PC-3 (cell line): Measurements from ENCODE around the gene FBXW7. TPM values are rescaled to one million over a fixed set of nuclear protein-coding genes. Genes with fewer than 3 reads are reported as not detected.

Experiments used
- ATAC-seq: fragments of 200-7000 bp; cut with Tn5 transposase; 2 replicates; pipeline ENCODE4 v1.9.1; 2020; ENCODE audit warnings: mild to moderate bottlenecking, moderate library complexity
- BruUV-seq: library from RNA; stranded (reverse); fragments of 400-500 nt; replicated peaks from 2 replicates; lab custom pipeline; 2021; lab: Mats Ljungman, UMichigan
- CTCF ChIA-PET: fragments of 300-600 bp; sonication (Branson Sonifier 250); formaldehyde crosslinking; loops from one replicate; lab custom pipeline; 2022; ENCODE audit warnings: antibody characterized with exemption; lab: Charles Lee
- POLR2A ChIA-PET: fragments of 300-600 bp; sonication (Branson Sonifier 250); formaldehyde crosslinking; loops from one replicate; lab custom pipeline; 2022; ENCODE audit warnings: antibody characterized with exemption; ENCODE audit not compliant: unreplicated experiment; lab: Charles Lee
- DNase-seq: peaks from one replicate; pipeline ENCODE4 v3.0.0-alpha.2; 2015
- H2AFZ ChIP-seq: fragments of 300-600 bp; sonication (generic); 2 replicates; pipeline ENCODE4 v1.6.0; 2016; ENCODE audit warnings: antibody characterized with exemption, low read length
- H3F3A ChIP-seq: fragments of 300-600 bp; sonication (generic); one replicate; pipeline ENCODE4 v1.6.0; 2017; ENCODE audit warnings: antibody characterized with exemption, low read length, control low read depth, mild to moderate bottlenecking; ENCODE audit not compliant: unreplicated experiment
- H3K27ac ChIP-seq: fragments of 300-600 bp; sonication (generic); 2 replicates; pipeline ENCODE4 v1.5.1; 2016; ENCODE audit warnings: mild to moderate bottlenecking, low read length
- H3K27me3 ChIP-seq: fragments of 300-600 bp; sonication (generic); 2 replicates; pipeline ENCODE4 v1.6.1; 2016; ENCODE audit warnings: low read length, mixed read lengths
- H3K36me3 ChIP-seq: fragments of 300-600 bp; sonication (generic); 2 replicates; pipeline ENCODE4 v1.6.1; 2016; ENCODE audit warnings: low read depth, mixed run types, low read length, mixed read lengths
- H3K4me1 ChIP-seq: fragments of 300-600 bp; sonication (generic); 2 replicates; pipeline ENCODE4 v1.5.1; 2016; ENCODE audit warnings: low read length; ENCODE audit not compliant: insufficient read depth
- H3K4me2 ChIP-seq: fragments of 300-600 bp; sonication (generic); 2 replicates; pipeline ENCODE4 v1.6.0; 2016; ENCODE audit warnings: low read length
- H3K4me3 ChIP-seq: fragments of 300-600 bp; sonication (generic); 2 replicates; pipeline ENCODE4 v1.5.1; 2016; ENCODE audit warnings: mild to moderate bottlenecking, low read length, mixed read lengths
- H3K79me2 ChIP-seq: fragments of 300-600 bp; sonication (generic); 2 replicates; pipeline ENCODE4 v1.6.1; 2017; ENCODE audit warnings: low read length, mixed read lengths
- H3K9ac ChIP-seq: fragments of 300-600 bp; sonication (generic); 2 replicates; pipeline ENCODE4 v1.6.0; 2016; ENCODE audit warnings: mild to moderate bottlenecking, low read length
- H3K9me2 ChIP-seq: fragments of 300-600 bp; sonication (generic); replicated peaks from 2 replicates; pipeline ENCODE4 v1.6.1; 2016; ENCODE audit warnings: mixed run types, low read length, mixed read lengths
- H3K9me3 ChIP-seq: fragments of 300-600 bp; sonication (generic); 2 replicates; pipeline ENCODE4 v1.6.1; 2016; ENCODE audit warnings: low read length, mixed read lengths
- H4K20me1 ChIP-seq: fragments of 300-600 bp; sonication (generic); 2 replicates; pipeline ENCODE4 v1.6.1; 2016; ENCODE audit warnings: low read length, mixed read lengths
- CTCF ChIP-seq: fragments of 300-600 bp; sonication (generic); conservative IDR thresholded peaks from 2 replicates; pipeline ENCODE4 v1.5.1; 2017; ENCODE audit warnings: antibody characterized with exemption, low read depth, mild to moderate bottlenecking, low read length
- EZH2 ChIP-seq: fragments of 300-600 bp; sonication (generic); IDR thresholded peaks from one replicate; pipeline ENCODE4 v1.6.1; 2017; ENCODE audit warnings: antibody characterized with exemption, mild to moderate bottlenecking, low read length; ENCODE audit not compliant: unreplicated experiment
- EZH2phosphoT487 ChIP-seq: fragments of 300-600 bp; sonication (generic); IDR thresholded peaks from 2 replicates; pipeline ENCODE4 v1.6.1; 2018; ENCODE audit warnings: mild to moderate bottlenecking, antibody characterized with exemption, low read length, borderline replicate concordance
- intact Hi-C: fragments of 100-400 bp; cut with micrococcal nuclease; formaldehyde crosslinking; loops from 2 replicates; pipeline ENCODE4 v1.9.0; 2023
- total RNA-seq: library from RNA; depleted of rRNA; stranded (reverse); fragments of >200 nt; gene quantifications from 2 replicates; pipeline ENCODE4 v1.2.3, GENCODE V29; 2014

The FBXW7 gene
- total RNA-seq, 1 experiment from 2014 or later = 24.3 TPM

GRCh38 chr4:152369203-152369901 lies 166.5 kb downstream of the FBXW7 start:
- Histone ChIP-seq H4K20me1 (no peaks in the 10 kb centered on the region), H3K9me3 (no peaks in the 10 kb centered on the region), H3K4me2 (no peak overlapping the region), H2AFZ (no peak overlapping the region), H3K36me3 (no peaks in the 10 kb centered on the region; the same call in 1 of the 2 replicates), H3K4me3 (no peak overlapping the region), H3K27ac (no peak overlapping the region), H3K27me3 (no peaks in the 10 kb centered on the region), H3F3A (no peaks in the 10 kb centered on the region), H3K9ac (no peak overlapping the region), H3K79me2 (no peaks in the 10 kb centered on the region), H3K4me1 (no peaks in the 10 kb centered on the region), H3K9me2 (no peaks in the 10 kb centered on the region)
- ChIA-PET POLR2A (no interaction called here), CTCF (no interaction called here)
- no peak for TF ChIP-seq EZH2
- DNase-seq (no peak), ATAC-seq (no peak)
- intact Hi-C loops = no loop called here
- BruUV-seq = no TSS peak

GRCh38 chr4:152368001-152368400 lies 167.9 kb downstream of the FBXW7 start:
- Histone ChIP-seq H2AFZ (no peak overlapping the region), H3F3A (no peaks in the 10 kb centered on the region), H3K4me1 (peaks cover 7% of the 10 kb centered on the region), H3K9ac (no peak overlapping the region), H3K4me2 (no peak overlapping the region), H3K27me3 (no peaks in the 10 kb centered on the region), H3K4me3 (no peak overlapping the region), H3K36me3 (no peaks in the 10 kb centered on the region; the same call in 1 of the 2 replicates), H3K27ac (no peak overlapping the region), H4K20me1 (no peaks in the 10 kb centered on the region), H3K9me2 (no peaks in the 10 kb centered on the region), H3K9me3 (no peaks in the 10 kb centered on the region), H3K79me2 (no peaks in the 10 kb centered on the region)
- BruUV-seq = no TSS peak
- intact Hi-C loops = no loop called here
- DNase-seq (no peak), ATAC-seq (no peak)
- TF ChIP-seq EZH2 = no peak
- no peak for TF ChIP-seq EZH2phosphoT487
- no peak for TF ChIP-seq CTCF
- ChIA-PET CTCF (no interaction called here), POLR2A (interaction anchor here (0.6 kb wide), 1 partner anchor 952 kb away, joined by 3 read pairs; no protein-coding TSS in a partner anchor)

GRCh38 chr4:152364883-152365282 lies 171.0 kb downstream of the FBXW7 start:
- no peaks in the 10 kb centered on the region for H4K20me1 ChIP-seq
- H3F3A ChIP-seq = no peaks in the 10 kb centered on the region
- H3K27ac ChIP-seq = no peak overlapping the region
- H3K79me2 ChIP-seq = peaks cover 5% of the 10 kb centered on the region; the same call in 1 of the 2 replicates
- TF ChIP-seq EZH2 (no peak), CTCF (no peak), EZH2phosphoT487 (no peak)
- intact Hi-C loops = no loop called here
- H3K27me3 ChIP-seq = no peaks in the 10 kb centered on the region
- no peak overlapping the region for H2AFZ ChIP-seq
- ChIA-PET POLR2A (no interaction called here), CTCF (no interaction called here)
- H3K9me3 ChIP-seq = no peaks in the 10 kb centered on the region
- H3K4me2 ChIP-seq = no peak overlapping the region
- peaks cover 17% of the 10 kb centered on the region for H3K4me1 ChIP-seq
- BruUV-seq = no TSS peak
- no peaks in the 10 kb centered on the region for H3K9me2 ChIP-seq
- ATAC-seq (no peak), DNase-seq (no peak)
- H3K9ac ChIP-seq = no peak overlapping the region
- no peak overlapping the region for H3K4me3 ChIP-seq
- no peaks in the 10 kb centered on the region; the same call in 1 of the 2 replicates for H3K36me3 ChIP-seq
